C4-2B (cell line): Measurements from ENCODE around the gene MFN1.

Experiments used
- ZFX ChIP-seq: fragments of 450-650 bp; IDR thresholded peaks from 2 replicates; pipeline ENCODE4 v1.6.1; 2017
- TF ChIP-seq, protein P1 (sequence below): fragments of 450-650 bp; conservative IDR thresholded peaks from 2 replicates; pipeline ENCODE4 v1.5.1; 2017; ENCODE audit warnings: mild to moderate bottlenecking

DNA sequence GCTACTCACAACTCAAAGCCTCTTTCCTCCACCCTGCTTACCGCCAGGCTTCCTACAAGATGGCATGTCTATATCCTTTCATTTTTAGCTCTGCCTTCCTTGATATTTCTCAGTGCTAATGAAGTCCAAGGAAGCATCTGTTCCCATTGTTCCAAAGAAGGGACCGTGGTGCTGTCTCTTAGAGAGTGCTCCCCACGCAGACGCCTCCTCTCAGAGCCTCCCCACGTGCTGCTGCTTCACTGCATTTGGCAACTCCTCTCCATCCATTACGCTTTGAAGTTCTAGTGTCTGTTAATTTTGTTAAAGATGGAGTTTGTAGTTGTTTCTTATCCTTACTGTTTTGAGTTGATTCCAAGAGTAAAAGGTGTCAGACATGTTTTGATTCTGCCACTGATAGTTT, 77.6 kb downstream of the MFN1 start:
- TF ChIP-seq, protein P1, sequence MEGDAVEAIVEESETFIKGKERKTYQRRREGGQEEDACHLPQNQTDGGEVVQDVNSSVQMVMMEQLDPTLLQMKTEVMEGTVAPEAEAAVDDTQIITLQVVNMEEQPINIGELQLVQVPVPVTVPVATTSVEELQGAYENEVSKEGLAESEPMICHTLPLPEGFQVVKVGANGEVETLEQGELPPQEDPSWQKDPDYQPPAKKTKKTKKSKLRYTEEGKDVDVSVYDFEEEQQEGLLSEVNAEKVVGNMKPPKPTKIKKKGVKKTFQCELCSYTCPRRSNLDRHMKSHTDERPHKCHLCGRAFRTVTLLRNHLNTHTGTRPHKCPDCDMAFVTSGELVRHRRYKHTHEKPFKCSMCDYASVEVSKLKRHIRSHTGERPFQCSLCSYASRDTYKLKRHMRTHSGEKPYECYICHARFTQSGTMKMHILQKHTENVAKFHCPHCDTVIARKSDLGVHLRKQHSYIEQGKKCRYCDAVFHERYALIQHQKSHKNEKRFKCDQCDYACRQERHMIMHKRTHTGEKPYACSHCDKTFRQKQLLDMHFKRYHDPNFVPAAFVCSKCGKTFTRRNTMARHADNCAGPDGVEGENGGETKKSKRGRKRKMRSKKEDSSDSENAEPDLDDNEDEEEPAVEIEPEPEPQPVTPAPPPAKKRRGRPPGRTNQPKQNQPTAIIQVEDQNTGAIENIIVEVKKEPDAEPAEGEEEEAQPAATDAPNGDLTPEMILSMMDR: no peak
- TF ChIP-seq ZFX: no peak
